KOPT-K1 (cell line): ENCODE measurements around the gene TCF7L1.
"Not testable (repeated sequence)": the region's sequence is repeated elsewhere in the genome, so short reads cannot be mapped to it uniquely, and the experiment has no call there.

ENCODE experiments used
- H3K27ac ChIP-seq: fragments of 200-600 bp; sonication (generic); 2 replicates; pipeline ENCODE4 v1.5.1; 2016; ENCODE audit warnings: antibody characterized with exemption, mild to moderate bottlenecking, low read depth, low read length; ENCODE audit not compliant: poor library complexity, severe bottlenecking
- H3K36me3 ChIP-seq: fragments of 200-600 bp; sonication (generic); 2 replicates; pipeline ENCODE4 v1.5.1; 2017; ENCODE audit warnings: antibody characterized with exemption, mild to moderate bottlenecking, low read length, moderate library complexity; ENCODE audit not compliant: insufficient read depth
- H3K9me3 ChIP-seq: fragments of 200-600 bp; sonication (generic); 2 replicates; pipeline ENCODE4 v1.5.1; 2017; ENCODE audit warnings: antibody characterized with exemption, low read length, mild to moderate bottlenecking; ENCODE audit not compliant: insufficient read depth, poor library complexity, severe bottlenecking

Gene TCF7L1

GRCh38 chr2:85145116-85145820 lies 12.1 kb downstream of the TCF7L1 start:
- H3K36me3 ChIP-seq, result no peaks in the 10 kb centered on the region
- H3K9me3 ChIP-seq, result no peaks in the 10 kb centered on the region
- H3K27ac ChIP-seq, result no peak overlapping the region

DNA sequence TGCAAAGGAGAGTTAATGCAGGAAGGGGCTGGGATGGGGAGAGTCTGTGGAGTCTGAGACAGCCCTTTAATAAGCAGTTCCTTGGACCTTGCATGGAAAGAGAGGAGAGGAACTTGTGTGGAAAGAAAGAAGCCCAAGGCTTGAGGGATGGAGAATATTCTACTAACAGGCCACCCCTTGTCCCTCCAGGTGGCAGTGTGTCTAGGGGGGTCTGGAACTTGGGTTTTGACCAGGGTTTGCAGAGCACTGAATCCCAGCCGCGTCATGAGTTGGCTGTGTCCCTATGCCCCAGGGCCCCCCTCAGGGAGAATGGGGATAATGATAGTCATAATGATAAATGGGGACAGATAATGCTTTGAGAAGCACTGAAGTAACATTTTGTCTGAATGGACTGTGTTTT lies 15.0 kb downstream of the TCF7L1 start:
- Histone ChIP-seq H3K36me3 (no peaks in the 10 kb centered on the region), H3K27ac (no peak overlapping the region), H3K9me3 (no peaks in the 10 kb centered on the region)

- H3K27ac ChIP-seq, result no peak overlapping the region
- H3K9me3 ChIP-seq, result no peaks in the 10 kb centered on the region
- H3K36me3 ChIP-seq, result no peaks in the 10 kb centered on the region
Observed at GRCh38 chr2:85151026-85151425, 17.8 kb downstream of the TCF7L1 start.

GRCh38 chr2:85152895-85153294 lies 19.7 kb downstream of the TCF7L1 start:
- Histone ChIP-seq H3K27ac (no peak overlapping the region), H3K9me3 (no peaks in the 10 kb centered on the region), H3K36me3 (no peaks in the 10 kb centered on the region)

DNA sequence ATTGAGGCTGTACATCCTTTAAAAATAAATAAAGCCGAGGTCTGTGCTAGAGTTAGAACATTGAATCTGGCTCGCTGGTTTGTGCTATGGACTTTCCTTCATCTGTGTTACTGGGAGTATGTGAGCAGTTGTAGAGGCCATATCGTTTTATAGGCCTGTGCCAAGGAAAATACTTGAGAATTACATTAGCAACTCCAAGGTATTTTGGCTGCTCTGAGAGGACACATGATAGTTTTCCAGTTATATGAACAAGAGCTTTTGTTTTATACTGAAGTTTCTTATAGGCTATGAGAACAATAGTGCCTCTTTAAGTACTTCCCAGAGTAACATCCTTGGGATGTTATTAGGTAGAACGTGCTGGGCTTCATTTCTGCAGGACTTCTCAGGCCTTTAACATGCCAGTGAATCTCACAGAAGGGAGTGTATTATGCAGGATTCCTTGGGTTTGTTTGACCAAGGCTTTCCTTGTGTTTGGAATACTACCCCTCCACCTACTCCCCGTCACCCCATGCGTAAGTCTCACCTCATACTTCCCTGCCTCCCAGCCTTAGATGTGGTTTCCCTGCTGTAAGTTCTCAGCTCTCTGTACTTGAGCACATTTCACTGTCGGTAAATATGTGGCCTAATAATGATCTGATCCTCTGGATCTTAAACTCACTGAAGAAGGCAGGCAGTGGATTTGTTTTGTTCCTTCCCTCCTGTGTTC lies 21.0 kb downstream of the TCF7L1 start:
- H3K27ac ChIP-seq, result no peak overlapping the region
- H3K9me3 ChIP-seq, result no peaks in the 10 kb centered on the region
- no peaks in the 10 kb centered on the region for H3K36me3 ChIP-seq

DNA sequence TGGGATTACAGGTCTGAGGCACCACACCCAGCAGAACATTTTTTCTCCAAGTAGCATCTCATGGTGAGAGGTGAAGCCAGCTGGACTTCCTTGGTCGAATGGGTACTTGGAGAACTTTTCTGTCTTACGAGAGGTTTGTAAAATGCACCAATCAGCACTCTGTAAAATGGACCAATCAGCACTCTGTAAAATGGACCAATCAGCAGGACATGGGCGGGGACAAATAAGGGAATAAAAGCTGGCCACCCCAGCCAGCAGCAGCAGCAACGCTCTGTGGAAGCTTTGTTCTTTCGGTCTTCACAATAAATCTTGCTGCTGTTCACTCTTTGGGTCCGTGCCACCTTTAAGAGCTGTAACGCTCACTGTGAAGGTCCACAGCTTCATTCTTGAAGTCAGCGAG lies 21.9 kb downstream of the TCF7L1 start:
- not testable (repeated sequence) for H3K27ac ChIP-seq, H3K9me3 ChIP-seq, H3K36me3 ChIP-seq

GRCh38 chr2:85156153-85156552 lies 23.0 kb downstream of the TCF7L1 start:
- Histone ChIP-seq H3K27ac (no peak overlapping the region), H3K9me3 (no peaks in the 10 kb centered on the region), H3K36me3 (no peaks in the 10 kb centered on the region)

GRCh38 chr2:85156619-85157018 lies 23.4 kb downstream of the TCF7L1 start:
- Histone ChIP-seq H3K9me3 (no peaks in the 10 kb centered on the region), H3K27ac (no peak overlapping the region), H3K36me3 (no peaks in the 10 kb centered on the region)

GRCh38 chr2:85157345-85157744 lies 24.2 kb downstream of the TCF7L1 start:
- Histone ChIP-seq H3K36me3 (no peaks in the 10 kb centered on the region), H3K9me3 (no peaks in the 10 kb centered on the region), H3K27ac (no peak overlapping the region)

DNA sequence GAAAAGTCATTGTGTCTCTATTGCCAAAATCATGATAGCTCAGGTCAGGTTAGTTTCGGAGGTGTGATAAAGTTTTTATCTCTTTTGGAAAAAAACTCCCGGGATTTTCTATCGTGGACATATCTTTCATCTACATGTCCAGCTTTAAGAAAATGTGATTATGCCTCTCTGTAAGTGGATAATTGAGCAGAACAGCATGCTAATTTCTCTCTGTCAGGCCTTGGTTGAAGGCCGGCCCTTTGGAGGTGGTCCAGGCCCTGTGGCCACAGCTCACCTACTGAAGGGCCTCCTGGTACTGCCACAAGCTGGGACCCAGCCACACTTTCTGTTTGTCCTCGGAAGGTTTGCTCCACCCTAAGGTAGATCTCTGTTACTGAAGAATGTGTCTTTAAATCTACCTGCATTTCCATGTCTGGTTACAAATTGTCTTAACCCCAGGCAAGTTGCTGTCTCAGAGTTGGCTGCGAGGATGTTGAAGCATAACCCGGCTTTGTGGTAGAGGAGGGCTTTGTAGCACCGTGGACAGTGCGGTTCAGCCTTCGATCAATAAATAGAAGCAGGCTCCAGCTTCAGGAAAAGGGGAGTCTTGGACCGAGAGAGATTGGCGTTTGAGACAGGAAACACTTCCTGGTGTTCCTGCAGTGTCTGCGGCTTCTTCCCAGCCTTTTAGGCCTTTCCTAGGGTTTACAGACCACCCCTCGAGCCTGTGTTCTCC lies 25.5 kb downstream of the TCF7L1 start:
- H3K9me3 ChIP-seq, result no peaks in the 10 kb centered on the region
- no peaks in the 10 kb centered on the region for H3K36me3 ChIP-seq
- no peak overlapping the region for H3K27ac ChIP-seq

DNA sequence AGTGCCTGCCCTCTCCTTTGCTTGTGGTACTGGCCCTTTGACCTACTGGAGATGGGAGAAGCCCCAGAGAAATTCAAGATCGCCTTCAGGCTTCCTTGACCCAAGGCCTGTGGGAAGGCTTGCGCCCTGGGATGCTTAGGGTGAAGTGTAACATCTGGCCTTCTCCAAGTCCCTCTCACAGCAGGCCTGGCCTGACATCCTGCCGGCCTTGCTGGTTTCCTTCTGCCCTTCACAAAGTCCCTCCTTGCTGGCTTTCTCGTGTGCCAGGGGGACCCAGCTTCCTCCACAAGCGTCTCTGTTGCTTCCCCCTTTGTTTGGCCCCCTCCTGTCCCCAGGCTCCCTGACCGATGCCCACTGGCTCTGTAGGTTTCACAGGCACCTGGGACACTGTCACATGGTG lies 26.4 kb downstream of the TCF7L1 start:
- no peaks in the 10 kb centered on the region for H3K36me3 ChIP-seq
- H3K27ac ChIP-seq, result no peak overlapping the region
- no peaks in the 10 kb centered on the region for H3K9me3 ChIP-seq

- no peaks in the 10 kb centered on the region for H3K9me3 ChIP-seq
- no peaks in the 10 kb centered on the region for H3K36me3 ChIP-seq
- no peak overlapping the region for H3K27ac ChIP-seq
Observed at GRCh38 chr2:85160966-85161960, 28.1 kb downstream of the TCF7L1 start.

GRCh38 chr2:85162746-85163301 lies 29.6 kb downstream of the TCF7L1 start:
- no peak overlapping the region for H3K27ac ChIP-seq
- no peaks in the 10 kb centered on the region for H3K36me3 ChIP-seq
- no peaks in the 10 kb centered on the region for H3K9me3 ChIP-seq

GRCh38 chr2:85163675-85164074 lies 30.5 kb downstream of the TCF7L1 start:
- H3K36me3 ChIP-seq, result no peaks in the 10 kb centered on the region
- H3K9me3 ChIP-seq, result no peaks in the 10 kb centered on the region
- H3K27ac ChIP-seq, result no peak overlapping the region
